DND-41 (cell line): Measurements from ENCODE around the gene PCDHA7.
"Not testable (repeated sequence)": the region's sequence is repeated elsewhere in the genome, so short reads cannot be mapped to it uniquely, and the experiment has no call there.

ENCODE experiments used
- ATAC-seq: fragments of 200-7000 bp; cut with Tn5 transposase; 3 replicates; pipeline ENCODE4 v1.9.1; 2021; ENCODE audit warnings: low read depth; ENCODE audit not compliant: insufficient read depth
- DNase-seq: peaks from one replicate; pipeline ENCODE4 v3.0.0-alpha.2; 2020
- H2AFZ ChIP-seq: 2 replicates; pipeline ENCODE4 v1.6.0; 2012; ENCODE audit warnings: low read depth, low read length
- H3K27ac ChIP-seq: 2 replicates; pipeline ENCODE4 v1.5.1; 2012; ENCODE audit warnings: low read length, inconsistent platforms
- H3K27me3 ChIP-seq: fragments of 200-600 bp; sonication (generic); 2 replicates; pipeline ENCODE4 v1.6.0; 2012; ENCODE audit warnings: low read length, mild to moderate bottlenecking, inconsistent platforms; ENCODE audit not compliant: insufficient read depth, poor library complexity
- H3K36me3 ChIP-seq: 2 replicates; pipeline ENCODE4 v1.5.1; 2012; ENCODE audit warnings: low read length, inconsistent platforms; ENCODE audit not compliant: insufficient read depth
- H3K4me1 ChIP-seq: 2 replicates; pipeline ENCODE4 v1.5.1; 2012; ENCODE audit warnings: mild to moderate bottlenecking, low read length; ENCODE audit not compliant: insufficient read depth
- H3K4me2 ChIP-seq: 2 replicates; pipeline ENCODE4 v1.6.0; 2012; ENCODE audit warnings: mild to moderate bottlenecking, moderate library complexity, low read length, inconsistent platforms; ENCODE audit not compliant: insufficient read depth
- H3K4me3 ChIP-seq, 2 experiments: fragments of 200-600 bp in 1 of 2; shearing (Covaris generic) in 1 of 2; 2 replicates each; pipeline ENCODE4 v1.5.1; 2012 to 2016; ENCODE audit warnings: inconsistent platforms in 2 of 2, low read length in 2 of 2, mild to moderate bottlenecking in 2 of 2, low read depth in 1 of 2, moderate library complexity in 1 of 2
- H3K79me2 ChIP-seq: 2 replicates; pipeline ENCODE4 v1.6.0; 2012; ENCODE audit warnings: low read length, inconsistent platforms; ENCODE audit not compliant: insufficient read depth
- H3K9ac ChIP-seq: 2 replicates; pipeline ENCODE4 v1.6.0; 2012; ENCODE audit warnings: low read depth, mild to moderate bottlenecking, inconsistent platforms, low read length, moderate library complexity
- H3K9me3 ChIP-seq: 2 replicates; pipeline ENCODE4 v1.5.1; 2012; ENCODE audit warnings: low read length, moderate library complexity, mild to moderate bottlenecking, inconsistent platforms; ENCODE audit not compliant: insufficient read depth, severe bottlenecking
- H4K20me1 ChIP-seq: 2 replicates; pipeline ENCODE4 v1.6.0; 2012; ENCODE audit warnings: low read length; ENCODE audit not compliant: insufficient read depth
- CTCF ChIP-seq: IDR thresholded peaks from 2 replicates; pipeline ENCODE4 v1.5.1; 2012; ENCODE audit warnings: borderline replicate concordance, low read length, moderate library complexity, mild to moderate bottlenecking; ENCODE audit not compliant: poor library complexity, severe bottlenecking; ENCODE audit errors: extremely low read depth
- EZH2 ChIP-seq: IDR thresholded peaks from 3 replicates; pipeline ENCODE4 v1.6.1; 2012; ENCODE audit warnings: borderline replicate concordance, low read depth, mild to moderate bottlenecking, moderate library complexity, low read length, inconsistent platforms; ENCODE audit not compliant: severe bottlenecking

The PCDHA7 gene

DNA sequence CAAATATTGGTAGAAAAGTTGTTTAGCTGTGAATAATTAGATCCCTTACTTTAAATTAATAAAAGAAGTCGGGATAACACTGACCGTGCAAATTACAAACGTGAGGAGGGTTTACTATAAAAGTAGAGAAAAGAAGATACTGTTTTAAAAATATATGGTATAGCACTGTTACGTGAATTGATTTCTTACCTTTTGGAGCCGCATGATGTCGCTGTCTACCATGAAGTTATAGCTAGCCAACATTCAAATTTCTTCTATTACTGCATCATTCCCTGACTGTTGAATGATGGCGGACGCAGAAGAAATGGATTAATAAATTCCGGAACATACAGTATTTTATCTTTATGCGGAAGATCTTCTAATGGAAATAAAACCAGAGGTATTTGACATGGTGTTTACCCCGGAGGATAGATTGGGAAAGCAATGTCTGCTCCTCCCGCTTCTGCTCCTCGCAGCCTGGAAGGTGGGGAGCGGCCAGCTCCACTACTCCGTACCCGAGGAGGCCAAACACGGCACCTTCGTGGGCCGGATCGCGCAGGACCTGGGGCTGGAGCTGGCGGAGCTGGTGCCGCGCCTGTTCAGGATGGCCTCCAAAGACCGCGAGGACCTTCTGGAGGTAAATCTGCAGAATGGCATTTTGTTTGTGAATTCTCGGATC is 6.2 kb upstream of the PCDHA7 start, which contains the start of gene PCDHA6:
Gene PCDHA6 (plus strand): TSS at position 257 of the 658 bp plus-strand sequence. CDS start 132 bp downstream, at position 389.
- Histone ChIP-seq H3K36me3 (no peaks in the 10 kb centered on the region), H3K27me3 (no peaks in the 10 kb centered on the region), H3K79me2 (no peaks in the 10 kb centered on the region), H3K9ac (no peak within 1 kb of the TSS), H3K9me3 (no peaks in the 10 kb centered on the region), H2AFZ (no peak within 1 kb of the TSS), H3K4me1 (no peaks in the 10 kb centered on the region), H4K20me1 (no peaks in the 10 kb centered on the region), H3K4me3 (no peak within 1 kb of the TSS), H3K4me2 (no peak within 1 kb of the TSS), H3K27ac (no peak within 1 kb of the TSS)
- ATAC-seq, result no peak
- no peak for DNase-seq
- no peak for TF ChIP-seq CTCF
- TF ChIP-seq EZH2, result no peak

GRCh38 chr5:140828362-140828737 is 5.7 kb upstream of the PCDHA7 start:
- H3K9me3 ChIP-seq, result no peaks in the 10 kb centered on the region
- H3K9ac ChIP-seq, result no peak overlapping the region
- H3K79me2 ChIP-seq, result no peaks in the 10 kb centered on the region
- ATAC-seq (no peak), DNase-seq (no peak)
- H2AFZ ChIP-seq, result no peak overlapping the region
- H4K20me1 ChIP-seq, result no peaks in the 10 kb centered on the region
- no peaks in the 10 kb centered on the region for H3K4me1 ChIP-seq
- no peak overlapping the region for H3K4me3 ChIP-seq
- no peaks in the 10 kb centered on the region for H3K27me3 ChIP-seq
- H3K27ac ChIP-seq, result no peak overlapping the region
- no peak overlapping the region for H3K4me2 ChIP-seq
- H3K36me3 ChIP-seq, result no peaks in the 10 kb centered on the region
- no peak for TF ChIP-seq EZH2

- H3K4me1 ChIP-seq, H3K9ac ChIP-seq, H2AFZ ChIP-seq, ATAC-seq, H3K79me2 ChIP-seq, DNase-seq, H4K20me1 ChIP-seq, H3K9me3 ChIP-seq, H3K36me3 ChIP-seq, H3K4me3 ChIP-seq, H3K27ac ChIP-seq, H3K27me3 ChIP-seq, H3K4me2 ChIP-seq: not testable (repeated sequence)
Measured at GRCh38 chr5:140829511-140830501, 4.3 kb upstream of the PCDHA7 start.

- not testable (repeated sequence) for ATAC-seq, H3K27me3 ChIP-seq, H3K4me2 ChIP-seq, H3K79me2 ChIP-seq, H2AFZ ChIP-seq, H3K9me3 ChIP-seq, H3K4me1 ChIP-seq, H3K27ac ChIP-seq, H3K36me3 ChIP-seq, H4K20me1 ChIP-seq, DNase-seq, H3K4me3 ChIP-seq, H3K9ac ChIP-seq
Measured at GRCh38 chr5:140834439-140835008, 455 bp downstream of the PCDHA7 start.
